Measurements from ENCODE around the gene RNASE4. TPM values are rescaled to one million over a fixed set of nuclear protein-coding genes. Genes with fewer than 3 reads are reported as not detected.
"Not testable (repeated sequence)": the region's sequence is repeated elsewhere in the genome, so short reads cannot be mapped to it uniquely, and the experiment has no call there.

RNASE4 gene
- total RNA-seq (under 1 TPM in 4 of 5 donors, not detected in 1; 0.46 to 0.86 (median 0.56) TPM), total RNA-seq (0 reads per million in 29 experiments)
- total RNA-seq (2013), result 0.59 TPM

GRCh38 chr14:20683891-20684661 lies at the start of gene RNASE4:
RNASE4 (plus strand) TSS chr14:20684560; CDS start chr14:20699372, 14,812 bp downstream.
- peak within 1 kb of the TSS; percentile 91 for H3K27ac ChIP-seq (ENCODE audit: low read length)
- Mint-ChIP-seq H3K27ac (peak within 1 kb of the TSS in 1 of 2 donors; percentile 66), H3K36me3 (no peaks in the 10 kb centered on the region), H3K4me1 (peaks cover 5 to 28% (median 7%) of the 10 kb centered on the region in 3 donors), H3K9me3 (no peaks in the 10 kb centered on the region), H3K4me3 (no peak within 1 kb of the TSS), H3K27me3 (no peaks in the 10 kb centered on the region)
- ATAC-seq (replicated peaks in 1 of 4), result peak; percentile 26 to 42 (median 30)
- peak within 1 kb of the TSS; percentile 68 to 98 for H3K4me3 ChIP-seq (ENCODE audit: control insufficient read depth in 1 of 2, extremely low read depth in 1 of 2, low read length in 1 of 2)
- WGBS (ENCODE audit: insufficient coverage), result under 1% methylated on average over 33 of the region's 42 CpGs
- H3K9me3 ChIP-seq, result no peaks in the 10 kb centered on the region
- DNase-seq, result peak; percentile 54 to 90 (median 75)
- CTCF ChIA-PET, result interaction anchor here (0.8 to 4.7 kb wide), 12 partner anchors 20 to 356 kb away, joined by 3 to 35 read pairs (median 4); partner anchors contain the start of genes APEX1 (in 1 of the 2), PARP2 (in 1 of the 2) and PIP4P1 (in 1 of the 2)
- no peaks in the 10 kb centered on the region for H3K36me3 ChIP-seq (ENCODE audit: control insufficient read depth in 2 of 2, extremely low read depth in 1 of 2, insufficient read depth in 1 of 2, low read length in 1 of 2)
- H3K27me3 ChIP-seq (replicated peaks in 1 of 2; ENCODE audit: control insufficient read depth in 2 of 2, extremely low read depth in 1 of 2, insufficient read depth in 2 of 2, low read length in 1 of 2), result no peaks in the 10 kb centered on the region
- peaks cover 17 to 46% of the 10 kb centered on the region in 2 experiments for H3K4me1 ChIP-seq (ENCODE audit: control insufficient read depth in 1 of 2, extremely low read depth in 1 of 2, insufficient read depth in 2 of 2, low read length in 2 of 2)
- POLR2A ChIA-PET, result interaction anchor here in 1 of 2 donors (1.0 to 2.1 kb wide), 3 partner anchors 71 to 341 kb away, joined by 3 to 12 read pairs (median 7); partner anchors contain the start of genes APEX1 and PARP2

GRCh38 chr14:20641591-20641990 lies 42.8 kb upstream of the RNASE4 start, which contains the start of gene OR6S1:
OR6S1 (minus strand) TSS chr14:20641691; CDS start chr14:20641691, 0 bp downstream.
- H3K27ac Mint-ChIP-seq, result peak within 1 kb of the TSS in 1 of 2 donors; percentile 9
- WGBS (ENCODE audit: insufficient coverage), result 89% methylated on average over 2 of the region's 2 CpGs

GRCh38 chr14:20642182-20642581 lies 42.2 kb upstream of the RNASE4 start:
- 89% methylated on average over 3 of the region's 7 CpGs for WGBS (ENCODE audit: insufficient coverage)
- H3K4me1 Mint-ChIP-seq, result no peaks in the 10 kb centered on the region
- CTCF ChIA-PET, result no interaction called here

More at GRCh38 chr14:20641591-20641990, 42.8 kb upstream of the RNASE4 start, which contains the start of gene OR6S1:
- ATAC-seq (replicated peaks in 1 of 4), result no peak
- no peaks in the 10 kb centered on the region for H3K4me1 ChIP-seq (ENCODE audit: control insufficient read depth in 1 of 2, extremely low read depth in 1 of 2, insufficient read depth in 2 of 2, low read length in 2 of 2)
- H3K27ac ChIP-seq (ENCODE audit: low read length), result no peak within 1 kb of the TSS
- ChIA-PET CTCF (no interaction called here), POLR2A (no interaction called here)
- H3K27me3 Mint-ChIP-seq, result peaks cover 28 to 37% of the 10 kb centered on the region in 2 donors
- H3K9me3 Mint-ChIP-seq, result no peaks in the 10 kb centered on the region
- H3K27me3 ChIP-seq (replicated peaks in 1 of 2; ENCODE audit: control insufficient read depth in 2 of 2, extremely low read depth in 1 of 2, insufficient read depth in 2 of 2, low read length in 1 of 2), result peaks cover 8 to 11% of the 10 kb centered on the region in 2 experiments
- no peak within 1 kb of the TSS for H3K4me3 ChIP-seq (ENCODE audit: control insufficient read depth in 1 of 2, extremely low read depth in 1 of 2, low read length in 1 of 2)
- DNase-seq, result no peak
- H3K36me3 ChIP-seq (ENCODE audit: control insufficient read depth in 2 of 2, extremely low read depth in 1 of 2, insufficient read depth in 1 of 2, low read length in 1 of 2), result no peaks in the 10 kb centered on the region
- no peaks in the 10 kb centered on the region for H3K4me1 Mint-ChIP-seq
- no peak within 1 kb of the TSS for H3K4me3 Mint-ChIP-seq
- no peaks in the 10 kb centered on the region for H3K36me3 Mint-ChIP-seq
- no peaks in the 10 kb centered on the region for H3K9me3 ChIP-seq

DNA sequence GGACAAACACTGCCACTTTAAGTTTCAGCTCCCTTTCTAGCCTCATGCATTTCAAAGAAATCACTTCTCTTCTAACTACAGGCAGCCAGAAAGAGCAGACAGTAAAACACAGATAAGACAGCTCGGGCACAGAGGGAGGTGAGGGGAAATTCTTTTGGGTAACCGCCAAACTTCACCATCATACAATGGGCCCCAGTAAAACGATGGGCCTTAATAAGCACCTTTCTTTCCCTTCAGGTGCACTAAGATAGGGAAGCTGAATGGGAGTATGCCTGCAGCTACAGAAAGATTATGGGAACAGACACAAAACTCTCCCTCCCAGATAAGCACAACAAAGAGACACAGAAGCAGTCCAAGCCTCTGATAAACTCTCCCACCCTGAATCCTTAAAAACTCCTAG lies 41.6 kb upstream of the RNASE4 start:
- H3K9me3 Mint-ChIP-seq; H3K36me3 ChIP-seq (ENCODE audit: control insufficient read depth in 2 of 2, extremely low read depth in 1 of 2, insufficient read depth in 1 of 2, low read length in 1 of 2); H3K4me1 Mint-ChIP-seq; ATAC-seq (replicated peaks in 1 of 4); H3K4me1 ChIP-seq (ENCODE audit: control insufficient read depth in 1 of 2, extremely low read depth in 1 of 2, insufficient read depth in 2 of 2, low read length in 2 of 2); POLR2A ChIA-PET; CTCF ChIA-PET; H3K36me3 Mint-ChIP-seq; H3K27ac ChIP-seq (ENCODE audit: low read length); H3K4me3 ChIP-seq (ENCODE audit: control insufficient read depth in 1 of 2, extremely low read depth in 1 of 2, low read length in 1 of 2); H3K4me3 Mint-ChIP-seq; H3K9me3 ChIP-seq; H3K27ac Mint-ChIP-seq; DNase-seq: not testable (repeated sequence)
- H3K27me3 ChIP-seq (replicated peaks in 1 of 2; ENCODE audit: control insufficient read depth in 2 of 2, extremely low read depth in 1 of 2, insufficient read depth in 2 of 2, low read length in 1 of 2), result peaks cover 8 to 14% of the 10 kb centered on the region in 2 experiments
- no CpG with 5 or more reads among the region's 3 CpGs for WGBS (ENCODE audit: insufficient coverage)
- peaks cover 30 to 37% of the 10 kb centered on the region in 2 donors for H3K27me3 Mint-ChIP-seq

More at GRCh38 chr14:20642182-20642581, 42.2 kb upstream of the RNASE4 start:
- Histone ChIP-seq H3K4me1 (ENCODE audit: control insufficient read depth in 1 of 2, extremely low read depth in 1 of 2, insufficient read depth in 2 of 2, low read length in 2 of 2) (no peaks in the 10 kb centered on the region), H3K36me3 (ENCODE audit: control insufficient read depth in 2 of 2, extremely low read depth in 1 of 2, insufficient read depth in 1 of 2, low read length in 1 of 2) (no peaks in the 10 kb centered on the region), H3K27ac (ENCODE audit: low read length) (no peak overlapping the region), H3K4me3 (ENCODE audit: control insufficient read depth in 1 of 2, extremely low read depth in 1 of 2, low read length in 1 of 2) (no peak overlapping the region), H3K9me3 (no peaks in the 10 kb centered on the region), H3K27me3 (replicated peaks in 1 of 2; ENCODE audit: control insufficient read depth in 2 of 2, extremely low read depth in 1 of 2, insufficient read depth in 2 of 2, low read length in 1 of 2) (peaks cover 8 to 14% of the 10 kb centered on the region in 2 experiments)
- ATAC-seq (replicated peaks in 1 of 4) (no peak), DNase-seq (no peak)
- peaks cover 28 to 37% of the 10 kb centered on the region in 2 donors for H3K27me3 Mint-ChIP-seq
- H3K27ac Mint-ChIP-seq, result no peak overlapping the region
- no peaks in the 10 kb centered on the region for H3K36me3 Mint-ChIP-seq
- no peak overlapping the region for H3K4me3 Mint-ChIP-seq
- no peaks in the 10 kb centered on the region for H3K9me3 Mint-ChIP-seq
- POLR2A ChIA-PET, result no interaction called here

DNA sequence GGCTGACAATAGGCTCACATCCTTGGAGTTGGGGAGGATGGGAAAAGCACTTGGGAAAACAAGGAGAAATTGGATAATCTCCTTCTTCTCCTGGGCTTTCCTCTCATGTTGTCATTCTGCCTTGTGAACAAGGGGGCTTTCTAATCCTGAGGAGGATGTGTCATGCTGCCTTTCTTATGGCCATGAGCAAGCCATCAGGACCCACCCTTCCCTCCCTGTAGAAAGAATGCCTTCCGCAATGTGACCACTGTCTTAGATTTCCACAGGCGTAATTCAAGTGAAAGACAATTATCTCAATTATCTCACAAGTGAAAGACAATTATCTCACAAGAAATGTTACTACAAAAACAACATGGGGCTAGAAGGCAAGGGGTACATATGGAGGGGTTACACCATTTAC lies 39.8 kb upstream of the RNASE4 start:
- no peak overlapping the region for H3K4me3 ChIP-seq (ENCODE audit: control insufficient read depth in 1 of 2, extremely low read depth in 1 of 2, low read length in 1 of 2)
- Mint-ChIP-seq H3K4me1 (no peaks in the 10 kb centered on the region), H3K36me3 (no peaks in the 10 kb centered on the region), H3K4me3 (no peak overlapping the region), H3K9me3 (no peaks in the 10 kb centered on the region), H3K27me3 (peaks cover 33 to 43% of the 10 kb centered on the region in 2 donors), H3K27ac (no peak overlapping the region)
- no peaks in the 10 kb centered on the region for H3K36me3 ChIP-seq (ENCODE audit: control insufficient read depth in 2 of 2, extremely low read depth in 1 of 2, insufficient read depth in 1 of 2, low read length in 1 of 2)
- no peak for ATAC-seq (replicated peaks in 1 of 4)
- no peak overlapping the region for H3K27ac ChIP-seq (ENCODE audit: low read length)
- DNase-seq, result no peak
- ChIA-PET POLR2A (no interaction called here), CTCF (interaction anchor here in 1 of 2 donors (0.6 kb wide), 1 partner anchor 55 kb away, joined by 3 read pairs; no protein-coding TSS in a partner anchor)
- no CpG with 5 or more reads among the region's 2 CpGs for WGBS (ENCODE audit: insufficient coverage)
- H3K4me1 ChIP-seq (ENCODE audit: control insufficient read depth in 1 of 2, extremely low read depth in 1 of 2, insufficient read depth in 2 of 2, low read length in 2 of 2), result no peaks in the 10 kb centered on the region
- H3K9me3 ChIP-seq, result no peaks in the 10 kb centered on the region
- H3K27me3 ChIP-seq (replicated peaks in 1 of 2; ENCODE audit: control insufficient read depth in 2 of 2, extremely low read depth in 1 of 2, insufficient read depth in 2 of 2, low read length in 1 of 2), result peaks cover 4 to 10% of the 10 kb centered on the region in 2 experiments

- no peak overlapping the region for H3K27ac ChIP-seq (ENCODE audit: low read length)
- Mint-ChIP-seq H3K27me3 (peaks cover 35 to 43% of the 10 kb centered on the region in 2 donors), H3K4me1 (no peaks in the 10 kb centered on the region), H3K9me3 (no peaks in the 10 kb centered on the region), H3K4me3 (no peak overlapping the region), H3K27ac (no peak overlapping the region), H3K36me3 (no peaks in the 10 kb centered on the region)
- ChIA-PET CTCF (interaction anchor here (0.6 to 0.7 kb wide), 3 partner anchors 40 to 220 kb away, joined by 3 to 4 read pairs (median 3); no protein-coding TSS in a partner anchor), POLR2A (interaction anchor here (0.5 kb wide), 2 partner anchors 78 to 173 kb away, joined by 3 to 4 read pairs; no protein-coding TSS in a partner anchor)
- no peaks in the 10 kb centered on the region for H3K9me3 ChIP-seq
- no peaks in the 10 kb centered on the region for H3K4me1 ChIP-seq (ENCODE audit: control insufficient read depth in 1 of 2, extremely low read depth in 1 of 2, insufficient read depth in 2 of 2, low read length in 2 of 2)
- no CpG with 5 or more reads among the region's 1 CpG for WGBS (ENCODE audit: insufficient coverage)
- DNase-seq (no peak), ATAC-seq (replicated peaks in 1 of 4) (no peak)
- H3K36me3 ChIP-seq (ENCODE audit: control insufficient read depth in 2 of 2, extremely low read depth in 1 of 2, insufficient read depth in 1 of 2, low read length in 1 of 2), result no peaks in the 10 kb centered on the region
- no peak overlapping the region for H3K4me3 ChIP-seq (ENCODE audit: control insufficient read depth in 1 of 2, extremely low read depth in 1 of 2, low read length in 1 of 2)
- H3K27me3 ChIP-seq (replicated peaks in 1 of 2; ENCODE audit: control insufficient read depth in 2 of 2, extremely low read depth in 1 of 2, insufficient read depth in 2 of 2, low read length in 1 of 2), result peaks cover 4 to 13% of the 10 kb centered on the region in 2 experiments
Measured at GRCh38 chr14:20645481-20645880, 38.9 kb upstream of the RNASE4 start.
